Fibroblast of lung (primary cell): Measurements from ENCODE around the gene IDH2. TPM values are rescaled to one million over a fixed set of nuclear protein-coding genes. Genes with fewer than 3 reads are reported as not detected.
A peak's percentile ranks its signal among the peaks of the same experiment; 100 is the strongest.

Experiments
- DNase-seq, 2 donors: peaks; one replicate each; pipeline versions ENCODE4 v3.0.0 to v3.0.0-alpha.2; 2010; ENCODE audit warnings: low read depth in 2 of 2
- H2AFZ ChIP-seq: 2 replicates; pipeline ENCODE4 v1.5.1; 2012; ENCODE audit warnings: low read length, control low read depth, inconsistent platforms
- H3K27ac ChIP-seq: 2 replicates; pipeline ENCODE4 v1.5.1; 2011; ENCODE audit warnings: low read length, control low read depth; ENCODE audit not compliant: insufficient read depth
- H3K27me3 ChIP-seq: 2 replicates; pipeline ENCODE4 v1.5.1; 2011; ENCODE audit warnings: mild to moderate bottlenecking, low read length; ENCODE audit not compliant: control insufficient read depth, insufficient read depth
- H3K36me3 ChIP-seq: 2 replicates; pipeline ENCODE4 v1.5.1; 2011; ENCODE audit warnings: low read length; ENCODE audit not compliant: control insufficient read depth, insufficient read depth
- H3K4me1 ChIP-seq: 2 replicates; pipeline ENCODE4 v1.5.1; 2011; ENCODE audit warnings: low read length; ENCODE audit not compliant: control insufficient read depth, insufficient read depth; ENCODE audit errors: extremely low read depth
- H3K4me2 ChIP-seq: 2 replicates; pipeline ENCODE4 v1.5.1; 2011; ENCODE audit warnings: low read length, control low read depth; ENCODE audit not compliant: insufficient read depth; ENCODE audit errors: extremely low read depth
- H3K4me3 ChIP-seq, 4 experiments: fragments of 200-600 bp in 1 of 4; sonication (generic) in 1 of 4; replicated peaks in 1 of 4; 2 replicates each; pipeline ENCODE4 v1.5.1; 2011 to 2016; ENCODE audit warnings: low read length in 4 of 4, low read depth in 3 of 4, mild to moderate bottlenecking in 3 of 4, control low read depth in 2 of 4, inconsistent platforms in 1 of 4, mixed read lengths in 1 of 4; ENCODE audit not compliant: insufficient read depth in 1 of 4; ENCODE audit errors: control extremely low read depth in 1 of 4
- H3K79me2 ChIP-seq: 2 replicates; pipeline ENCODE4 v1.5.1; 2012; ENCODE audit warnings: mild to moderate bottlenecking, low read length, inconsistent platforms; ENCODE audit not compliant: control insufficient read depth, insufficient read depth
- H3K9ac ChIP-seq: 2 replicates; pipeline ENCODE4 v1.5.1; 2011; ENCODE audit warnings: mild to moderate bottlenecking, low read length, control low read depth; ENCODE audit not compliant: insufficient read depth
- H3K9me3 ChIP-seq: 2 replicates; pipeline ENCODE4 v1.5.1; 2012; ENCODE audit warnings: low read depth, low read length; ENCODE audit not compliant: control insufficient read depth, insufficient read depth
- H4K20me1 ChIP-seq: 2 replicates; pipeline ENCODE4 v1.5.1; 2011; ENCODE audit warnings: low read length; ENCODE audit not compliant: control insufficient read depth, insufficient read depth; ENCODE audit errors: extremely low read depth
- CTCF ChIP-seq, 2 donors: IDR thresholded peaks in 1 of 2; conservative IDR thresholded peaks in 1 of 2; 1 replicate in 1 of 2; 2 replicates in 1 of 2; pipeline ENCODE4 v1.5.1; 2011 to 2012; ENCODE audit warnings: low read length in 2 of 2, control low read depth in 1 of 2, inconsistent platforms in 1 of 2, low read depth in 1 of 2, mild to moderate bottlenecking in 1 of 2
- EZH2 ChIP-seq: IDR thresholded peaks from 2 replicates; pipeline ENCODE4 v1.5.1; 2012; ENCODE audit warnings: low read length, control low read depth, mild to moderate bottlenecking; ENCODE audit errors: missing control alignments
- polyA plus RNA-seq, 2 donors: library from polyadenylated mRNA; depleted of rRNA in 1 of 2; stranded (reverse) in 1 of 2; unstranded in 1 of 2; fragments of >200 nt; gene quantifications; 2 replicates each; pipeline ENCODE4 v1.2.1, GENCODE V29; 2011 to 2012; ENCODE audit warnings: missing spikeins in 1 of 2
- total RNA-seq: library from RNA; depleted of rRNA; stranded (reverse); fragments of >200 nt; gene quantifications from 2 replicates; pipeline ENCODE4 v1.2.1, GENCODE V29; 2014

Gene IDH2
- total and polyA plus RNA-seq, 2 donors (not counting 1 experiment from before 2014, with no cell fraction given), result 47.9 to 66.0 TPM

GRCh38 chr15:90037511-90037860 is 64.8 kb downstream of the IDH2 start:
- H3K36me3 ChIP-seq, result no peaks in the 10 kb centered on the region
- H2AFZ ChIP-seq, result no peak overlapping the region
- H3K9ac ChIP-seq, result no peak overlapping the region
- no peaks in the 10 kb centered on the region for H4K20me1 ChIP-seq
- peak overlapping the region; percentile 61 for H3K27ac ChIP-seq
- peaks cover 32% of the 10 kb centered on the region for H3K4me1 ChIP-seq
- no peaks in the 10 kb centered on the region for H3K27me3 ChIP-seq
- no peak overlapping the region for H3K4me3 ChIP-seq
- TF ChIP-seq CTCF (conservative IDR thresholded peaks at IDR 0.05 in 1 of 2, IDR thresholded peaks at IDR 0.05 in 1 of 2; ENCODE audit: low read depth in 1 of 2, low read length in 2 of 2) (no peak), EZH2 (no peak)
- H3K79me2 ChIP-seq, result peaks cover 21% of the 10 kb centered on the region
- DNase-seq, result peak; percentile 39 to 70
- H3K4me2 ChIP-seq, result peak overlapping the region; percentile 7
- no peaks in the 10 kb centered on the region for H3K9me3 ChIP-seq

GRCh38 chr15:90036806-90037510 is 65.3 kb downstream of the IDH2 start:
- no peak overlapping the region for H3K4me3 ChIP-seq
- peak overlapping the region; percentile 61 for H3K27ac ChIP-seq
- H3K9me3 ChIP-seq, result no peaks in the 10 kb centered on the region
- no peaks in the 10 kb centered on the region for H4K20me1 ChIP-seq
- no peaks in the 10 kb centered on the region for H3K27me3 ChIP-seq
- H3K79me2 ChIP-seq, result peaks cover 21% of the 10 kb centered on the region
- no peak for TF ChIP-seq EZH2
- no peak for TF ChIP-seq CTCF (conservative IDR thresholded peaks at IDR 0.05 in 1 of 2, IDR thresholded peaks at IDR 0.05 in 1 of 2; ENCODE audit: low read depth in 1 of 2, low read length in 2 of 2)
- H3K4me1 ChIP-seq, result peaks cover 32% of the 10 kb centered on the region
- H3K36me3 ChIP-seq, result no peaks in the 10 kb centered on the region
- peak overlapping the region; percentile 19 for H3K4me2 ChIP-seq
- H3K9ac ChIP-seq, result no peak overlapping the region
- H2AFZ ChIP-seq, result no peak overlapping the region
- no peak for DNase-seq

- no peak for DNase-seq
- TF ChIP-seq CTCF (conservative IDR thresholded peaks at IDR 0.05 in 1 of 2, IDR thresholded peaks at IDR 0.05 in 1 of 2; ENCODE audit: low read depth in 1 of 2, low read length in 2 of 2), result no peak
- no peak for TF ChIP-seq EZH2
- Histone ChIP-seq H3K27ac (peak overlapping the region; percentile 61), H3K9me3 (no peaks in the 10 kb centered on the region), H3K36me3 (no peaks in the 10 kb centered on the region), H3K79me2 (peaks cover 21% of the 10 kb centered on the region), H3K4me2 (no peak overlapping the region), H2AFZ (no peak overlapping the region), H3K4me3 (no peak overlapping the region), H3K27me3 (no peaks in the 10 kb centered on the region), H4K20me1 (no peaks in the 10 kb centered on the region), H3K4me1 (peaks cover 32% of the 10 kb centered on the region), H3K9ac (no peak overlapping the region)
These were observed 65.9 kb downstream of the IDH2 start for GRCh38 chr15:90036343-90036742.
